Coronary artery (tissue), 2 donors: Measurements from ENCODE around the gene ZNF750.

Experiments
- DNase-seq: peaks from one replicate; pipeline ENCODE4 v3.0.0-alpha.2; 2017; ENCODE audit warnings: low spot score
- H3K27ac ChIP-seq, 2 donors: fragments of 200-600 bp; sonication (generic); one replicate each; pipeline ENCODE4 v1.5.1; 2016 to 2019
- H3K4me3 ChIP-seq: fragments of 200-600 bp; sonication (generic); 2 replicates; pipeline ENCODE4 v1.5.1; 2016; ENCODE audit warnings: mild to moderate bottlenecking, moderate library complexity
- TF ChIP-seq, protein P1 (sequence below): fragments of 200-600 bp; sonication (generic); IDR thresholded peaks from one replicate; pipeline ENCODE4 v1.5.1; 2019; ENCODE audit warnings: antibody characterized with exemption

The ZNF750 gene

DNA sequence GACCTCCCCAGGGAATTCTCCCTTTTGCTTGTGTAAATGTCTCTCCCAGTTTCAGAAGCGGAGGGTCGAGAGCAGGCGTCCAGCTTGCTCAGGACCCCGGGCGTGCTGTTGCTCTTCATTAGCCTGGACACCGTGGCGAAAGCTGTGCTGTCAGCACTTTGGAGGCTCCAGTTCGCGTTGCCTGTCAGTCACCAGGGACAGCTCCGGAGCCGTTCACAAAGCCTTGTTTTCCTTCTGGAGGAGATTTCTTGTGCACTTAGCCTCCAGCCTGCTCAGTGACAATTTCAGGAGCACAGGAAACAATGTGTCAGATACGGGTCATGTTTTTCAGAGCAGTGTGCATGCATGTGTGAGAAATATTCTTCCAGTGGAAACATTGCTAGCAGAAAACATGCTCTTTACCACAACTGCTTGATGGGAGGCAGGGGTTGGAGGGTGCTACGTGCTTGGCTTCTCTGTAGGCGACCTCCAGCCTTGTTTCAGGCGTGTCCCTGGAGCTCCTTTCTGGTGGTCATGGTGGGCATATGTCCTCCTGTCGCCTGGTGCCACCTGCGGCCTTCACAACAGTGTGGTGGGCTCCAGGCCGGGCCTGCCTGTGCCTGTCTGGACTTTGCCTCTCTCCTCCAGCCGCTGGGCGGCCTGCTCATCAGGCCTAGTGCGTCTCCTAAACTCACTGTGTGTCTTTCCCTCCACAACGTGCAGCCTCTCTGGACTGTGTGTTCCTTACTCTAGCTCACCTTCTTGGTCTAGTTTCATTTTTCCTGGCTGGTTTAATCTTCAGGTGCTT, 29.0 kb downstream of the ZNF750 start:
- TF ChIP-seq, protein P1, sequence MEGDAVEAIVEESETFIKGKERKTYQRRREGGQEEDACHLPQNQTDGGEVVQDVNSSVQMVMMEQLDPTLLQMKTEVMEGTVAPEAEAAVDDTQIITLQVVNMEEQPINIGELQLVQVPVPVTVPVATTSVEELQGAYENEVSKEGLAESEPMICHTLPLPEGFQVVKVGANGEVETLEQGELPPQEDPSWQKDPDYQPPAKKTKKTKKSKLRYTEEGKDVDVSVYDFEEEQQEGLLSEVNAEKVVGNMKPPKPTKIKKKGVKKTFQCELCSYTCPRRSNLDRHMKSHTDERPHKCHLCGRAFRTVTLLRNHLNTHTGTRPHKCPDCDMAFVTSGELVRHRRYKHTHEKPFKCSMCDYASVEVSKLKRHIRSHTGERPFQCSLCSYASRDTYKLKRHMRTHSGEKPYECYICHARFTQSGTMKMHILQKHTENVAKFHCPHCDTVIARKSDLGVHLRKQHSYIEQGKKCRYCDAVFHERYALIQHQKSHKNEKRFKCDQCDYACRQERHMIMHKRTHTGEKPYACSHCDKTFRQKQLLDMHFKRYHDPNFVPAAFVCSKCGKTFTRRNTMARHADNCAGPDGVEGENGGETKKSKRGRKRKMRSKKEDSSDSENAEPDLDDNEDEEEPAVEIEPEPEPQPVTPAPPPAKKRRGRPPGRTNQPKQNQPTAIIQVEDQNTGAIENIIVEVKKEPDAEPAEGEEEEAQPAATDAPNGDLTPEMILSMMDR, result no peak
- Histone ChIP-seq H3K4me3 (no peak overlapping the region), H3K27ac (peak overlapping the region in 1 of 2 donors; percentile 53)
- DNase-seq, result no peak

DNA sequence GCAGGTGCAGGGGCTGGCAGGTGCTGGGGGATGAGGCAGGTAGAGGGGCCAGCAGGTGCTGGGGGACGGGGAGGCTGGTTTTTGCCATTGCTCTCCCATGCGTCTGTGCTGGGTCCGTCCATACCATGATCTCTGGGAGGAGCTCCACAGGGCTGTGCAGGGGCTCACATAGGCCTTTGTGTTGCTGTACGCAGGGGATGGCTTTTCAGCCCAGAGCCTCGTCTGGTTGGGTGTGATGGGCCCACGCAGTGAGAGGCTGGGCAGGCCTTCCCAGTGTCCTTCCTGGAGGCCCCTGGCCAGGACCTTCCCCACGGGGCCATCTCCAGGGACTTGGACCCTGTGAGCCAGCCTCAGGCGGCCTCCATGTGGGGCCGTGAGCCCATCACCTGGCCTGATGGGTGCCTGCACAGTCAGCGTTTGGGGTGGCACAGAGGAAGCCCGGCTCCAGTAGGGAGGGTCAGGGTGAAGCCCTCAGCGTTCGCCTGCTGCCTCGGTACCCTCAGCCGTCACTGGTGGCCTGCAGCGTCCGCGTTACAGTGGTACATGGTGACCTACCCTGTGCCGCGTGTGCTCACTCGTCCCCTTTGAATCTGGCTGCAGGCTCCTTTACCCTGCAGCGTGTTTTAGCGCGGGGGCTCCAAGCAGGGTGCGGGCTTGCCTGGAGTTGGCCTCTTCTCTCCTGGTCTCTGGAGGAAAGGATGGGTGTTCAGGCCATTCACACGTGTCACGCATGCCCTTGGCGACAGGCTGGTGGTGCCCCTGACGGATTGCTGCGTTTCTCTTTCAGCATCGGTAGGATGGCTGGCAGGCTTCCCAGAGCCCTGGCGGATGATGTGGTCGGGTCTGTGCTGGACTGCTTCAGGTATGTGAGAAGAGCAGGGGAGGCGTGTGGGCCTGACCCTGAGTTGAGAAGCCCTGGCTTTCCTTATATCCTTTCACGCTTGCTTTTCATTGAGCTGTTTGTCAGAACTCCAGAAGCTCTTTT, 30.6 kb downstream of the ZNF750 start:
- H3K27ac ChIP-seq, result no peak overlapping the region

DNA sequence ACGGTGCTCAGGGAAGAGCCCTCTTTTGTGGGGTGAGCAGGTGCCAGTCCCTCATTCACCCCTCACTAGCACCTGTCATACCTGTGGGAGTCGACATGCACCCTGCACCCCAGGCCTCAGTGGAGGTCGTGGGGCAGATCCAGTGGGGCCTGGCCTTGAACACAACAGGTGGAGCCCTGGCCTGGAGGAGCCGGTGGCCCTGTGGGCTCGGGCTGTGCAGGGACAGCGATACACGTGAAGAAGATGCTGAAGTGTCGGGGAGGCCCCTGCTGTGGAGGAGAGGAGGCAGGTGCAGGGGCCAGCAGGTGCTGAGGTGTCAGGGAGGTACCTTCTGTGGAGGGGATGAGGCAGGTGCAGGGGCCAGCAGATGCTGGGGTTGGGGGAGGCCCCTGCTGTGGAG, 31.8 kb downstream of the ZNF750 start:
- H3K27ac ChIP-seq, result no peak overlapping the region
- DNase-seq, result no peak
- TF ChIP-seq, protein P1, result no peak
- H3K4me3 ChIP-seq, result no peak overlapping the region

More for the DNA sequence above, 30.6 kb downstream of the ZNF750 start:
- DNase-seq, result no peak
- H3K4me3 ChIP-seq, result no peak overlapping the region
- TF ChIP-seq, protein P1, result no peak

DNA sequence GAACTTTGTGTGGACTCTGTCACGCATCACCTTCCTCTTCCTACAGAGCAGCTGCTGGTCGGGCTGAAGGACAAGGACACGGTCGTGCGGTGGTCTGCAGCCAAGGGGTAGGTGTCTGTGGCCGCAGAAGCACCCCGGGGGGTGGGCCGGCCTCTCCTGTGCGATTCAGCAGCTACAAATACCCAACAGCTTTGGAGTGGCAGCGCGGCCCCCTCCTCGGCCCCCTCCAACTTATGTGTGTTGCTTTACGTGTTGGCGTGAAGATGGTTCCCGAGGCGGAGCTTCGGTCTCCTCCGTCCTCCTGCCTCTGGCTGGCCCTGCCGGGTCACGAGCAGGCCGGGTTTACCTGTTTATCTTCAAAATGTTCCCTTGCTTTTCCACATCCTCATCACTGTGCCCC, 32.3 kb downstream of the ZNF750 start:
- Histone ChIP-seq H3K27ac (no peak overlapping the region), H3K4me3 (no peak overlapping the region)
- TF ChIP-seq, protein P1, result no peak
- DNase-seq, result no peak

DNA sequence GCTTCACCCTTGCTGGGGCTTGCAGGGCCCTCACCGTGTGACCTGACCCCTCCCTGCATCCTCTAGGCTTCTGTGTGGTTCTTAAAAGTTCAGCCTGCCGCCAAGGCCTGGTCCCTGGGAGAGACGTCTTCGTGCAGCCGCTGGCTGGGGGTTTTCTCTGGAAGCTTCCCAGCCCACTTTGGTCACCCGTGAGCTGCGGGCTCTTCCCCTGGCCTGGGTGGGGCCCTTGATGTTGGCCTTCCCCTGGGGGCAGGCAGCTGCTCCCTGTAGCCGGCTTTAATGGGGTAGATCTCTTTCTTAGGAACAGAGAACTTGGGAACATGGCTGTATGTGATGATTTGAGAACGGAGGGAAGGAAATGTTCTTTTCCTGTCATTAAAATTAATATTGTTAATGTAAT, 32.7 kb downstream of the ZNF750 start:
- H3K27ac ChIP-seq, result no peak overlapping the region
- no peak overlapping the region for H3K4me3 ChIP-seq
- TF ChIP-seq, protein P1, result no peak
- no peak for DNase-seq

DNA sequence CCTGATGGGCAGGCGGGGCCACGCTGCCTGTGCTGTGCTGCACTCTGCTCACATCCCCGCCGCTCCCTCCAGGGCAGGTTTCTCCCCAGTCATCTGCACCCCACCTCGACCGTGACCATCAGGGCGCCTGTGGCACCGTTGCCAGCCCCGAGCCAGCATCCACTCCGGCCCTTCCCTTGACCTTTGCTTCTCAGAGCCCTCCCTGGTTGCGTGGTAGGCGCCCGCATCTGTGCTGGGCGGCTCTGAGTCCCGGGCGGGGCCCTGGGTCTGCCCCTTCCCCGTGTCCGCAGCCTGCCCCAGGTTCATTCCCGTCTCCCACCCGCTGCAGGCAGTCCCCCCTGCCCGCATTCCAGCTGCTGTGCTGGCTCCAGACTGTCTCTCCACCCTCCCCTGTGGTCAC, 33.2 kb downstream of the ZNF750 start:
- no peak overlapping the region for H3K27ac ChIP-seq
- TF ChIP-seq, protein P1, result no peak
- DNase-seq, result no peak
- no peak overlapping the region for H3K4me3 ChIP-seq
